ENCODE results near the gene NFIC. TPM values are rescaled to one million over a fixed set of nuclear protein-coding genes. Genes with fewer than 3 reads are reported as not detected.

Gene NFIC
- total and polyA plus RNA-seq, 4 donors: 12.8 to 100 (median 75.1) TPM

DNA sequence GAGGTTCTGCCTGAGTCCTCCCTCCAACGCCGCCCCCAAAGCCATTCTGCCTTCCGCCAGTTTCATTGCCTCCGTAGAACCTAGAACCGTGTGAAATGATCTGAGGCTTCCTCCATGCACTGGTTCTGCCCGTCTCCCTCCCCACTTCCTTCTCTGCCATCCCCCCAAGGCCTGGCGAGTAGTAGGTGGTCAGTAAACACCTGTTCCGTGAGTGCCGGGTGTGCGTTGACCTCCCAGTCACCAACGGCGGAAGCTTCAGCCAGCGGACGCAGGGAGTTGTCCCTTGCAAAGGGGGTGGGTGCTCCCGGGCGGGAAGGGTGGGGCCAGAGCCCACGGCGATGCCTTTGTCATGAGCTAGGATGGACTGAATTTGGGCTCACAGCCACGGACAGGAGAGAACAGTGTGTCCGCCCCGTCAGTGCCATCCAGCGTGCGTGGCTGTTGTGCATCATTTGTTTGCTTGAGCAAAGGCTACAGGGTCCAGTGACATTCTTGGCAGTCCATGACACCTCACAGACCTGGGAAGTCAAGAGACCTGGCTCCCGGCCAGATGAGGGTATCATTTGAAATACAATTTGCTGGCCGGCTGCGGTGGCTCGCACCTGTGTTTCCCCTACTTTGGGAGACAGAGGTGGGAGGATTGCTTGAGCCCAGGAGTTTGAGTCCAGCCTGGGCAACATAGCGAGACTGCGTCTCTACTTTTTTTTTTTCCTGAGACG, 43.1 kb downstream of the NFIC start (continued):
- TF ChIP-seq, protein P1, sequence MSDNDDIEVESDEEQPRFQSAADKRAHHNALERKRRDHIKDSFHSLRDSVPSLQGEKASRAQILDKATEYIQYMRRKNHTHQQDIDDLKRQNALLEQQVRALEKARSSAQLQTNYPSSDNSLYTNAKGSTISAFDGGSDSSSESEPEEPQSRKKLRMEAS (IDR thresholded peaks at IDR 0.05): peak; percentile 81
- peak; percentile 85 for TF ChIP-seq YY1 (IDR thresholded peaks at IDR 0.05)
- TF ChIP-seq, protein P2, sequence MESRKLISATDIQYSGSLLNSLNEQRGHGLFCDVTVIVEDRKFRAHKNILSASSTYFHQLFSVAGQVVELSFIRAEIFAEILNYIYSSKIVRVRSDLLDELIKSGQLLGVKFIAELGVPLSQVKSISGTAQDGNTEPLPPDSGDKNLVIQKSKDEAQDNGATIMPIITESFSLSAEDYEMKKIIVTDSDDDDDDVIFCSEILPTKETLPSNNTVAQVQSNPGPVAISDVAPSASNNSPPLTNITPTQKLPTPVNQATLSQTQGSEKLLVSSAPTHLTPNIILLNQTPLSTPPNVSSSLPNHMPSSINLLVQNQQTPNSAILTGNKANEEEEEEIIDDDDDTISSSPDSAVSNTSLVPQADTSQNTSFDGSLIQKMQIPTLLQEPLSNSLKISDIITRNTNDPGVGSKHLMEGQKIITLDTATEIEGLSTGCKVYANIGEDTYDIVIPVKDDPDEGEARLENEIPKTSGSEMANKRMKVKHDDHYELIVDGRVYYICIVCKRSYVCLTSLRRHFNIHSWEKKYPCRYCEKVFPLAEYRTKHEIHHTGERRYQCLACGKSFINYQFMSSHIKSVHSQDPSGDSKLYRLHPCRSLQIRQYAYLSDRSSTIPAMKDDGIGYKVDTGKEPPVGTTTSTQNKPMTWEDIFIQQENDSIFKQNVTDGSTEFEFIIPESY (IDR thresholded peaks at IDR 0.05): peak; percentile 70
- TF ChIP-seq, protein P3, sequence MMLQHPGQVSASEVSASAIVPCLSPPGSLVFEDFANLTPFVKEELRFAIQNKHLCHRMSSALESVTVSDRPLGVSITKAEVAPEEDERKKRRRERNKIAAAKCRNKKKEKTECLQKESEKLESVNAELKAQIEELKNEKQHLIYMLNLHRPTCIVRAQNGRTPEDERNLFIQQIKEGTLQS (IDR thresholded peaks at IDR 0.05): peak; percentile 62

DNA sequence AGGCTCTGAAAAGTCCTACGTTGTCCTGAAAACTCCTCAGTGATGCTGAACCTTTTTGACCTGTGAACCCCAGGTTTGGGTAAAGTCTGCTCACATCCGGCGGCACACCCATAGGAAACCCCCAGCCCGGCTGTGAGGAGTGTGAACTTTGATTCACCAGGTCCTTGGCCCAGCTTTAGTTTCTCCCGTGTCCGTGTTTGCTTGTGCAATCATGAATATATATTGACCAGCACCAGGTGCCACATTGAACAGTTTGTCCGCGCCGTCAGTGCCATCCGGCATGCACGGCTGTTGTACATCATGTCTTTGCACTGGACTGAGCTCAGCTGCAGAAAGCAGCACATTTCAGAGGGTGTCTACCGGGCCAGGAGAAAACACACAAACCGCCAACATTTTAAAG, 45.3 kb downstream of the NFIC start:
- TF ChIP-seq FOXA2 (IDR thresholded peaks at IDR 0.05) (peak; percentile 68), SP1 (IDR thresholded peaks at IDR 0.05) (peak; percentile 99), JUND (IDR thresholded peaks at IDR 0.05) (peak; percentile 74 to 91), RXRA (IDR thresholded peaks at IDR 0.05) (peak; percentile 99), TAF1 (conservative IDR thresholded peaks at IDR 0.05) (peak; percentile 95), HNF4G (IDR thresholded peaks at IDR 0.05) (peak; percentile 85), RAD21 (IDR thresholded peaks at IDR 0.05) (peak; percentile 58 to 68), GABPA (IDR thresholded peaks at IDR 0.05 in 1 of 2, conservative IDR thresholded peaks at IDR 0.05 in 1 of 2) (peak; percentile 29 to 68), HNF4A (conservative IDR thresholded peaks at IDR 0.05) (peak; percentile 93 to 94), NR2F2 (IDR thresholded peaks at IDR 0.05) (peak; percentile 79), YY1 (IDR thresholded peaks at IDR 0.05) (peak; percentile 80), FOXA1 (IDR thresholded peaks at IDR 0.05) (peak; percentile 39), EGR1 (IDR thresholded peaks at IDR 0.05; ENCODE audit: low read depth in 2 of 2) (peak; percentile 63 to 72)
- TF ChIP-seq, protein P1 (IDR thresholded peaks at IDR 0.05): peak; percentile 92
- TF ChIP-seq, protein P4, sequence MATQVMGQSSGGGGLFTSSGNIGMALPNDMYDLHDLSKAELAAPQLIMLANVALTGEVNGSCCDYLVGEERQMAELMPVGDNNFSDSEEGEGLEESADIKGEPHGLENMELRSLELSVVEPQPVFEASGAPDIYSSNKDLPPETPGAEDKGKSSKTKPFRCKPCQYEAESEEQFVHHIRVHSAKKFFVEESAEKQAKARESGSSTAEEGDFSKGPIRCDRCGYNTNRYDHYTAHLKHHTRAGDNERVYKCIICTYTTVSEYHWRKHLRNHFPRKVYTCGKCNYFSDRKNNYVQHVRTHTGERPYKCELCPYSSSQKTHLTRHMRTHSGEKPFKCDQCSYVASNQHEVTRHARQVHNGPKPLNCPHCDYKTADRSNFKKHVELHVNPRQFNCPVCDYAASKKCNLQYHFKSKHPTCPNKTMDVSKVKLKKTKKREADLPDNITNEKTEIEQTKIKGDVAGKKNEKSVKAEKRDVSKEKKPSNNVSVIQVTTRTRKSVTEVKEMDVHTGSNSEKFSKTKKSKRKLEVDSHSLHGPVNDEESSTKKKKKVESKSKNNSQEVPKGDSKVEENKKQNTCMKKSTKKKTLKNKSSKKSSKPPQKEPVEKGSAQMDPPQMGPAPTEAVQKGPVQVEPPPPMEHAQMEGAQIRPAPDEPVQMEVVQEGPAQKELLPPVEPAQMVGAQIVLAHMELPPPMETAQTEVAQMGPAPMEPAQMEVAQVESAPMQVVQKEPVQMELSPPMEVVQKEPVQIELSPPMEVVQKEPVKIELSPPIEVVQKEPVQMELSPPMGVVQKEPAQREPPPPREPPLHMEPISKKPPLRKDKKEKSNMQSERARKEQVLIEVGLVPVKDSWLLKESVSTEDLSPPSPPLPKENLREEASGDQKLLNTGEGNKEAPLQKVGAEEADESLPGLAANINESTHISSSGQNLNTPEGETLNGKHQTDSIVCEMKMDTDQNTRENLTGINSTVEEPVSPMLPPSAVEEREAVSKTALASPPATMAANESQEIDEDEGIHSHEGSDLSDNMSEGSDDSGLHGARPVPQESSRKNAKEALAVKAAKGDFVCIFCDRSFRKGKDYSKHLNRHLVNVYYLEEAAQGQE (IDR thresholded peaks at IDR 0.05): peak; percentile 80
- TF ChIP-seq, protein P2 (IDR thresholded peaks at IDR 0.05): peak; percentile 93
- TF ChIP-seq, protein P5, sequence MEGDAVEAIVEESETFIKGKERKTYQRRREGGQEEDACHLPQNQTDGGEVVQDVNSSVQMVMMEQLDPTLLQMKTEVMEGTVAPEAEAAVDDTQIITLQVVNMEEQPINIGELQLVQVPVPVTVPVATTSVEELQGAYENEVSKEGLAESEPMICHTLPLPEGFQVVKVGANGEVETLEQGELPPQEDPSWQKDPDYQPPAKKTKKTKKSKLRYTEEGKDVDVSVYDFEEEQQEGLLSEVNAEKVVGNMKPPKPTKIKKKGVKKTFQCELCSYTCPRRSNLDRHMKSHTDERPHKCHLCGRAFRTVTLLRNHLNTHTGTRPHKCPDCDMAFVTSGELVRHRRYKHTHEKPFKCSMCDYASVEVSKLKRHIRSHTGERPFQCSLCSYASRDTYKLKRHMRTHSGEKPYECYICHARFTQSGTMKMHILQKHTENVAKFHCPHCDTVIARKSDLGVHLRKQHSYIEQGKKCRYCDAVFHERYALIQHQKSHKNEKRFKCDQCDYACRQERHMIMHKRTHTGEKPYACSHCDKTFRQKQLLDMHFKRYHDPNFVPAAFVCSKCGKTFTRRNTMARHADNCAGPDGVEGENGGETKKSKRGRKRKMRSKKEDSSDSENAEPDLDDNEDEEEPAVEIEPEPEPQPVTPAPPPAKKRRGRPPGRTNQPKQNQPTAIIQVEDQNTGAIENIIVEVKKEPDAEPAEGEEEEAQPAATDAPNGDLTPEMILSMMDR (IDR thresholded peaks at IDR 0.05; ENCODE audit: low read depth, low read length, missing input control): no peak
- TF ChIP-seq, protein P3 (IDR thresholded peaks at IDR 0.05): peak; percentile 84
- peak overlapping the region; percentile 80 to 98 for H3K27ac ChIP-seq (ENCODE audit: low read depth in 1 of 2, low read length in 2 of 2)
- H3K36me3 ChIP-seq (ENCODE audit: control insufficient read depth in 4 of 4, insufficient read depth in 3 of 4, low read depth in 1 of 4, low read length in 3 of 4): no peaks in the 10 kb centered on the region
- no peaks in the 10 kb centered on the region for H3K27me3 ChIP-seq (ENCODE audit: control insufficient read depth in 4 of 4, insufficient read depth in 4 of 4, low read length in 3 of 4)
- peak overlapping the region in 1 of 2 donors; percentile 51 for H3K9ac ChIP-seq (ENCODE audit: low read depth in 1 of 2, low read length in 2 of 2)
- 33% methylated on average over 13 of the region's 13 CpGs for WGBS
- H3K4me3 ChIP-seq (ENCODE audit: low read depth in 1 of 3, low read length in 3 of 3): no peak overlapping the region
- DNase-seq (ENCODE audit: low spot score): no peak
- H3K9me3 ChIP-seq (ENCODE audit: control insufficient read depth in 4 of 4, low read length in 3 of 4): no peaks in the 10 kb centered on the region
- peaks cover 10 to 52% (median 32%) of the 10 kb centered on the region in 4 donors for H3K4me1 ChIP-seq (ENCODE audit: control insufficient read depth in 4 of 4, insufficient read depth in 4 of 4, low read length in 3 of 4)
